Measurements from ENCODE around the gene TMEM164. TPM values are rescaled to one million over a fixed set of nuclear protein-coding genes. Genes with fewer than 3 reads are reported as not detected.

TMEM164 gene
- total and polyA plus RNA-seq, 2 donors: 9.1 to 11.2 TPM

DNA sequence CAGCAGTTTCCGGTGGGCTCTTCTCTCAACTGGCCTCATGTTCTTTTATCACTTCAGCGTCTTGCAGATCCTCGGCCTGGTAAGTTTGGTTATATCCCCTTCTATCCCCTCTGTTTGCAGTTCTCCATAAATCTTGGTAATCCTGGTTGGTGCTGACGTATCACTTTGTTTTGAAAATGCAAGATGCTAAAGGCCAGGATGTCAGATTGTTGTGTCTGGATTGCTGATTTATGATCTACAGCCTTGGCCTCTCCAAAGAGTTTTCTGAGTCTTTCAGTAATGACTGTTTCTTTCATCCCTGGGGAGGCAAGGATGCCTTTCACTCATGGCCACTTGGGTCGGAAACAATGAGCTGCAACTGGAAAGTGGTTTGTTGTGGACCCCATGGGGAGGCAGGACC lies 168.5 kb downstream of the TMEM164 start:
- H3K36me3 ChIP-seq (ENCODE audit: control insufficient read depth in 2 of 2, insufficient read depth in 2 of 2, low read length in 1 of 2): peaks cover 4 to 14% of the 10 kb centered on the region in 2 donors
- WGBS: 97% methylated on average over 5 of the region's 5 CpGs

DNA sequence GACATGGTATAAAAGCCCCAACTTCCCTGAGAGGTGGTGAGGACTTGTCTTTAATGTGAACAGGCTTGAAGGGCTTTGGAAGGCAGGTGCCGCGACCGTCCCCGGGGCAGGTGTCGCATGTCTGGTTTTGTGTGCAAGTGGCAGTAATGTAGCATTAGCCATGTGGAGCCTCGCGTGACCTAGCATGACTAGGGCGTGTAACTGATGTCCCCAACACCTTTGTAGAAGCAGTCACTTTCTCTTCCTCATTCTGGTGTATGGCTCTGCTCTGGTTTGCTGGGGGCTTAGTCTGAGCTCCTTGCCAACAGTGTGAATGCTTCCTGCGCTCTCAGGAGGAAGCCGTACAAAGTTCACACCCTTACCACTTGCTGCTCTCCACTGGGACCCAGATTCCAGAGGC lies 169.3 kb downstream of the TMEM164 start:
- WGBS: 97% methylated on average over 10 of the region's 10 CpGs
- Histone ChIP-seq H3K27me3 (ENCODE audit: control insufficient read depth in 2 of 2, insufficient read depth in 1 of 2, low read length in 1 of 2) (no peaks in the 10 kb centered on the region), H3K9me3 (ENCODE audit: control insufficient read depth in 2 of 2, insufficient read depth in 1 of 2, low read length in 1 of 2) (no peaks in the 10 kb centered on the region), H3K4me3 (ENCODE audit: low read length in 2 of 2) (no peak overlapping the region), H3K36me3 (ENCODE audit: control insufficient read depth in 2 of 2, insufficient read depth in 2 of 2, low read length in 1 of 2) (peaks cover 4 to 14% of the 10 kb centered on the region in 2 donors), H3K27ac (ENCODE audit: low read depth in 1 of 2, low read length in 1 of 2) (no peak overlapping the region), H3K4me1 (ENCODE audit: control insufficient read depth in 2 of 2, insufficient read depth in 2 of 2, low read length in 2 of 2) (no peaks in the 10 kb centered on the region)
- no peak for DNase-seq (ENCODE audit: low read depth in 6 of 9, low spot score in 9 of 9)

More for the DNA sequence above, 168.5 kb downstream of the TMEM164 start:
- H3K4me3 ChIP-seq (ENCODE audit: low read length in 2 of 2): no peak overlapping the region
- no peaks in the 10 kb centered on the region for H3K9me3 ChIP-seq (ENCODE audit: control insufficient read depth in 2 of 2, insufficient read depth in 1 of 2, low read length in 1 of 2)
- H3K4me1 ChIP-seq (ENCODE audit: control insufficient read depth in 2 of 2, insufficient read depth in 2 of 2, low read length in 2 of 2): no peaks in the 10 kb centered on the region
- no peak overlapping the region for H3K27ac ChIP-seq (ENCODE audit: low read depth in 1 of 2, low read length in 1 of 2)
- H3K27me3 ChIP-seq (ENCODE audit: control insufficient read depth in 2 of 2, insufficient read depth in 1 of 2, low read length in 1 of 2): no peaks in the 10 kb centered on the region
- no peak for DNase-seq (ENCODE audit: low read depth in 6 of 9, low spot score in 9 of 9)

- no peak for DNase-seq (ENCODE audit: low read depth in 6 of 9, low spot score in 9 of 9)
- H3K36me3 ChIP-seq (ENCODE audit: control insufficient read depth in 2 of 2, insufficient read depth in 2 of 2, low read length in 1 of 2): peaks cover 4 to 14% of the 10 kb centered on the region in 2 donors
- WGBS: 95% methylated on average over 19 of the region's 19 CpGs
- no peaks in the 10 kb centered on the region for H3K27me3 ChIP-seq (ENCODE audit: control insufficient read depth in 2 of 2, insufficient read depth in 1 of 2, low read length in 1 of 2)
- H3K27ac ChIP-seq (ENCODE audit: low read depth in 1 of 2, low read length in 1 of 2): no peak overlapping the region
- no peak overlapping the region for H3K4me3 ChIP-seq (ENCODE audit: low read length in 2 of 2)
- H3K4me1 ChIP-seq (ENCODE audit: control insufficient read depth in 2 of 2, insufficient read depth in 2 of 2, low read length in 2 of 2): no peaks in the 10 kb centered on the region
- H3K9me3 ChIP-seq (ENCODE audit: control insufficient read depth in 2 of 2, insufficient read depth in 1 of 2, low read length in 1 of 2): no peaks in the 10 kb centered on the region
Observed at GRCh38 chrX:110173192-110174175, 170.6 kb downstream of the TMEM164 start.

DNA sequence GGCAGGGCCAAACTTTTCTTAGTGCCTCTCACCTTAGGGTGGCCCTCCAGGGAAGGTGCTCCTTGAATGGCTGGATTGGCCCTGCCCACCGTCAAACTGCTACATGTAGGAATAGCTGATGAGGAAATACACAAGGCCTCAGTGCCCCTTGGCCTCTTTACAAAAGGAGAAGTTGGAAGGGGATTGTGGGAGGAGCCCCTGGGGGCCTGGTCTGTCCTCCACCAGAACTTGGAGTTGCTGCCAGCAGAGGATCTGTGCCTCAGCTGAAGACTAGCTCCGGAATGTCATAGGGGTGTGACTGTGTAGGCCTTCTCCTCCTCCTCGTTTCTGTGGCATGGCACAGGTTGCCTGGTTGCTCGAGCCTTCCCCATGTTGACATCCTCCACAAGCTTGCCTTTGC lies 172.2 kb downstream of the TMEM164 start:
- peaks cover 4 to 14% of the 10 kb centered on the region in 2 donors for H3K36me3 ChIP-seq (ENCODE audit: control insufficient read depth in 2 of 2, insufficient read depth in 2 of 2, low read length in 1 of 2)
- H3K4me3 ChIP-seq (ENCODE audit: low read length in 2 of 2): no peak overlapping the region
- 95% methylated on average over 4 of the region's 4 CpGs for WGBS
- no peaks in the 10 kb centered on the region for H3K9me3 ChIP-seq (ENCODE audit: control insufficient read depth in 2 of 2, insufficient read depth in 1 of 2, low read length in 1 of 2)
- H3K27ac ChIP-seq (ENCODE audit: low read depth in 1 of 2, low read length in 1 of 2): no peak overlapping the region
- no peak for DNase-seq (ENCODE audit: low read depth in 6 of 9, low spot score in 9 of 9)
- H3K27me3 ChIP-seq (ENCODE audit: control insufficient read depth in 2 of 2, insufficient read depth in 1 of 2, low read length in 1 of 2): no peaks in the 10 kb centered on the region
- H3K4me1 ChIP-seq (ENCODE audit: control insufficient read depth in 2 of 2, insufficient read depth in 2 of 2, low read length in 2 of 2): peaks cover 0 to 1% of the 10 kb centered on the region in 2 donors

- H3K4me1 ChIP-seq (ENCODE audit: control insufficient read depth in 2 of 2, insufficient read depth in 2 of 2, low read length in 2 of 2): peaks cover 0 to 5% of the 10 kb centered on the region in 2 donors
- no peak overlapping the region for H3K27ac ChIP-seq (ENCODE audit: low read depth in 1 of 2, low read length in 1 of 2)
- no peak overlapping the region for H3K4me3 ChIP-seq (ENCODE audit: low read length in 2 of 2)
- peaks cover 4 to 14% of the 10 kb centered on the region in 2 donors for H3K36me3 ChIP-seq (ENCODE audit: control insufficient read depth in 2 of 2, insufficient read depth in 2 of 2, low read length in 1 of 2)
- no peaks in the 10 kb centered on the region for H3K27me3 ChIP-seq (ENCODE audit: control insufficient read depth in 2 of 2, insufficient read depth in 1 of 2, low read length in 1 of 2)
- 98% methylated on average over 3 of the region's 3 CpGs for WGBS
- no peak for DNase-seq (ENCODE audit: low read depth in 6 of 9, low spot score in 9 of 9)
- H3K9me3 ChIP-seq (ENCODE audit: control insufficient read depth in 2 of 2, insufficient read depth in 1 of 2, low read length in 1 of 2): no peaks in the 10 kb centered on the region
Observed at GRCh38 chrX:110175696-110176095, 172.8 kb downstream of the TMEM164 start.

DNA sequence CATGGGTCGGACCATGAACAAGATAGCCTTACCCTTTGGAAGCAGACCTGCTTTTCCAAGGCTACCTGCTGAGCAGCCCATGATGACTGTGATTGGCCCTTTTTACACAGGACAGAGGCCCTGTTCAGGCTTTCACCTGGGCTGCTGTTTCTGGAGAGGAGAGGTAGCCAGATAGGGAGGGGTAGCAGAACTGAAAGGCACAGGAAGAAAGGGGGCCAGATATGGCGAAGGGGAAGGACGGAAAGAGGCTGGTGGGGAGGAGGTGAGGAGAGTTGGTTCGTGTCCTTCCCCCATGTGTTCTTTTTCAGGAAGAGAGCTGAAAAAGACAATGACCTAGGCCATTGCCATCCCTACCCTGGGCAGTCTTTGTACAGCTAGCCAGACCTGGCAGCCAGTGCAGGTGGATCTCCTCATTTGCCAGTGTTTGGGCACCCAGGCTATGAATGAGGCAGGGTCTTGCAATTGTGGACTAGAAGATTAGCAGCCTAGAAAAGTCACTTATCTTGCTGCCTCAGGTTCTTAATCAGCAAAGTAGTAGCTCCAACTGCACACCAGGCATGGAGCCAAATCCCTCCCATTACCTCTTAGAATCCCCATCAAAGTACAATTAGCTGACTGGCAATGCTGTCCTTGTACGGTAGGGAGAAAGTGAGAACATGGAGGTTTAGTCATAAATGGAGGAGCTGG lies 175.4 kb downstream of the TMEM164 start:
- H3K36me3 ChIP-seq (ENCODE audit: control insufficient read depth in 2 of 2, insufficient read depth in 2 of 2, low read length in 1 of 2): peaks cover 0 to 4% of the 10 kb centered on the region in 2 donors
- WGBS: 98% methylated on average over 5 of the region's 5 CpGs
- no peak for DNase-seq (ENCODE audit: low read depth in 6 of 9, low spot score in 9 of 9)
- peaks cover 0 to 5% of the 10 kb centered on the region in 2 donors for H3K4me1 ChIP-seq (ENCODE audit: control insufficient read depth in 2 of 2, insufficient read depth in 2 of 2, low read length in 2 of 2)
- H3K27ac ChIP-seq (ENCODE audit: low read depth in 1 of 2, low read length in 1 of 2): no peak overlapping the region
- no peaks in the 10 kb centered on the region for H3K27me3 ChIP-seq (ENCODE audit: control insufficient read depth in 2 of 2, insufficient read depth in 1 of 2, low read length in 1 of 2)
- no peak overlapping the region for H3K4me3 ChIP-seq (ENCODE audit: low read length in 2 of 2)
- no peaks in the 10 kb centered on the region for H3K9me3 ChIP-seq (ENCODE audit: control insufficient read depth in 2 of 2, insufficient read depth in 1 of 2, low read length in 1 of 2)

DNA sequence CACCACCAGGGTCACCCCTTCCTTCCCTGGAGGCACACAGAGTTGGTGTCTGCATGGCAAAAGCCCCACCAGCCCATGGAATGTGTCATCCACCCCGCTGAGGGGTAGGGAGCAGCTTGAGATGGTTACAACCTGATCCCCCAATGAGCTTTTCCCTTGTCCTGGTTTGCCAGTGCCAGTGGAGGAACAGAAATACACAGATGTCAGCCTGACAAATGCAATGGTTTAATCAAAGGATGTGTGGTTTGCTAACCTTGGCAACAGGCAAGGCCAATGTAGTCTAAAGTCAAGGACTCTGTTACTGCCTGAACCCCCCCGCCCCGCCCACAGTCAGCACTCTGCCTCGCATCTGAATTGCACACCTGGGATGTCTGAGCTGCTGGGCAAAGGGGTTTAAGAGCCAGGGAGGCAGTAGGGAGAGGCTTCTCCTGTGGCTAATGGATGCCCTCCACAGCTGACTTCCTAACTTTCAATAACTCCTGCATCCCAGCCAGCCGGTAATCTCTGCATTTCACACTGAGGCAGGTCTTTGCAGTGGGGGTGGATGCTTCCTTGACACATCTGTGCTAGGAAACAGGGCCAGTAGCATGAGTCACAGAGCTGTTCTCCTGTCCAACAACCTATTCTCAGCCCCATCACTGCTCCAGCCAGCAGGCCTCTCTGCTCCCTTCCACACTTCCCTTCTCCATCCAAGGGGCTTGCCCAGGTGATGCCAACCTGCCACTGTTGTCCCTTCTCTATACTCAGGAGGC lies 177.4 kb downstream of the TMEM164 start:
- 76% methylated on average over 5 of the region's 5 CpGs for WGBS

DNA sequence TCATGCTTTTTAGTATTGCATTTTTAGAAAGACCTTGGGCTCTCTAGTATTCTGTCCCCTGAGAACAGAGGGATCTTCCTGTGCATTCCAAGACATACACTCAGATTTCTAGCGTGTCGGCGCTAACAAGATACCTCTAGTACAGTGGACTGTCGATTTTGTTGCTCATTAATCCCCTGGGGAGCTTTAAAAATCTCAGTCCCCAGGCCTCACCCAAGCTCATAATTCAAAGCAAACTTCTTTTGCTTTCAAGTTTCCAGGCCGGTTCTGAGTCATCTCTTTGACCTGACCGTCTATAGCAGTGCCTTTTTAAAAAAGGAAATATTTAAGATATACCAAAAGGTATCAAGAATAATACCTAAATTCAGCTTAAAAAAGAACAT lies 178.0 kb downstream of the TMEM164 start:
- WGBS: 90% methylated on average over 6 of the region's 6 CpGs
- no peaks in the 10 kb centered on the region for H3K27me3 ChIP-seq (ENCODE audit: control insufficient read depth in 2 of 2, insufficient read depth in 1 of 2, low read length in 1 of 2)
- H3K9me3 ChIP-seq (ENCODE audit: control insufficient read depth in 2 of 2, insufficient read depth in 1 of 2, low read length in 1 of 2): no peaks in the 10 kb centered on the region
- H3K4me1 ChIP-seq (ENCODE audit: control insufficient read depth in 2 of 2, insufficient read depth in 2 of 2, low read length in 2 of 2): peaks cover 0 to 5% of the 10 kb centered on the region in 2 donors
- H3K27ac ChIP-seq (ENCODE audit: low read depth in 1 of 2, low read length in 1 of 2): no peak overlapping the region
- H3K36me3 ChIP-seq (ENCODE audit: control insufficient read depth in 2 of 2, insufficient read depth in 2 of 2, low read length in 1 of 2): no peaks in the 10 kb centered on the region
- DNase-seq (ENCODE audit: low read depth in 6 of 9, low spot score in 9 of 9): no peak
- H3K4me3 ChIP-seq (ENCODE audit: low read length in 2 of 2): no peak overlapping the region

More for the DNA sequence above, 177.4 kb downstream of the TMEM164 start:
- Histone ChIP-seq H3K27ac (ENCODE audit: low read depth in 1 of 2, low read length in 1 of 2) (no peak overlapping the region), H3K27me3 (ENCODE audit: control insufficient read depth in 2 of 2, insufficient read depth in 1 of 2, low read length in 1 of 2) (no peaks in the 10 kb centered on the region), H3K4me1 (ENCODE audit: control insufficient read depth in 2 of 2, insufficient read depth in 2 of 2, low read length in 2 of 2) (peaks cover 0 to 5% of the 10 kb centered on the region in 2 donors), H3K9me3 (ENCODE audit: control insufficient read depth in 2 of 2, insufficient read depth in 1 of 2, low read length in 1 of 2) (no peaks in the 10 kb centered on the region), H3K36me3 (ENCODE audit: control insufficient read depth in 2 of 2, insufficient read depth in 2 of 2, low read length in 1 of 2) (peaks cover 0 to 2% of the 10 kb centered on the region in 2 donors), H3K4me3 (ENCODE audit: low read length in 2 of 2) (no peak overlapping the region)
- DNase-seq (ENCODE audit: low read depth in 6 of 9, low spot score in 9 of 9): no peak
